Pancreas (tissue), 10 donors: ENCODE measurements around the gene ZEB2. TPM values are rescaled to one million over a fixed set of nuclear protein-coding genes. Genes with fewer than 3 reads are reported as not detected.

Source experiments
- ATAC-seq, 4 donors: fragments of 200-7000 bp; cut with Tn5 transposase; one replicate each; pipeline versions ENCODE4 v1.8.0 to v1.9.1; 2020; ENCODE audit warnings: mild to moderate bottlenecking in 4 of 4, moderate library complexity in 4 of 4
- DNase-seq, 6 donors: peaks; one replicate each; pipeline ENCODE4 v3.0.0-alpha.2; 2020
- FAIRE-seq: peaks from 2 replicates; lab custom pipeline; 2012; peaks lifted over from hg19 to GRCh38; lab: Jason Lieb, UNC
- H3K27ac ChIP-seq, 4 donors: fragments of 200-600 bp; sonication (generic); 1 replicate in 3 of 4; 2 replicates in 1 of 4; pipeline versions ENCODE4 v1.5.0 to v1.8.0; 2020
- H3K27me3 ChIP-seq, 4 donors: fragments of 200-600 bp; one replicate each; pipeline ENCODE4 v1.8.0; 2021
- H3K36me3 ChIP-seq, 3 donors: fragments of 200-600 bp; sonication (generic) in 1 of 3; one replicate each; pipeline versions ENCODE4 v1.5.0 to v1.8.0; 2020 to 2021
- H3K4me1 ChIP-seq, 3 donors: fragments of 200-600 bp; one replicate each; pipeline ENCODE4 v1.8.0; 2021
- H3K4me3 ChIP-seq, 4 donors: fragments of 200-600 bp; sonication (generic) in 2 of 4; one replicate each; pipeline versions ENCODE4 v1.5.0 to v1.8.0; 2020 to 2021
- H3K9me3 ChIP-seq, 4 donors: fragments of 200-600 bp; one replicate each; pipeline ENCODE4 v1.8.0; 2021
- CTCF ChIP-seq, 4 donors: fragments of 200-600 bp; sonication (generic) in 3 of 4; IDR thresholded peaks; one replicate each; pipeline versions ENCODE4 v1.5.0 to v1.8.0; 2021; ENCODE audit warnings: antibody characterized with exemption in 4 of 4
- WGBS, 2 donors: extraction: QIAGEN DNeasy Blood & Tissue Kit; methylation state at CpG; one replicate each; pipeline ENCODE4 v1.1.7; 2013; 5-methylcytosine and 5-hydroxymethylcytosine counted together
- intact Hi-C, 3 donors: fragments of 100-400 bp; cut with DNase I; formaldehyde crosslinking; loops; one replicate each; pipeline versions ENCODE4 v1.11.1 to v1.14.2; 2022
- polyA plus RNA-seq, 2 donors: library from polyadenylated mRNA; stranded (reverse); fragments of 200-250 nt; gene quantifications; one replicate each; pipeline ENCODE4 v1.2.3, GENCODE V29; 2013
- total RNA-seq, 6 donors: library from RNA; stranded (reverse); fragmentation: NEBNext Ultra II Directional in 4 of 6; extraction: Animal tissue kit (Norgen Biotek cat#: 25700) in 4 of 6; gene quantifications; one replicate each; pipeline versions ENCODE4 v1.2.1 to v1.2.4, GENCODE V29; 2021 to 2023
- donor health status: healthy with polysubstance abuse.
- donor health status: DM: no; HTN: no; CAD: no; lungs with moderate emphysema.
- donor health status: DM: no; HTN: no; CAD: no.
- donor health status: control.
- donor health status: control.
- donor health status: Bipolar disorder and iron deficiency.
- donor health status: DM: yes; HTN: yes; CAD: no.
- donor health status: DM: no; HTN: no; CAD: no.
- donor health status: DM: no; HTN: no; CAD: no.
- donor health status: DM: yes; HTN: yes; CAD: no.

ZEB2 gene
- total and polyA plus RNA-seq, 8 donors: 3.8 to 38.6 (median 5.7) TPM

DNA sequence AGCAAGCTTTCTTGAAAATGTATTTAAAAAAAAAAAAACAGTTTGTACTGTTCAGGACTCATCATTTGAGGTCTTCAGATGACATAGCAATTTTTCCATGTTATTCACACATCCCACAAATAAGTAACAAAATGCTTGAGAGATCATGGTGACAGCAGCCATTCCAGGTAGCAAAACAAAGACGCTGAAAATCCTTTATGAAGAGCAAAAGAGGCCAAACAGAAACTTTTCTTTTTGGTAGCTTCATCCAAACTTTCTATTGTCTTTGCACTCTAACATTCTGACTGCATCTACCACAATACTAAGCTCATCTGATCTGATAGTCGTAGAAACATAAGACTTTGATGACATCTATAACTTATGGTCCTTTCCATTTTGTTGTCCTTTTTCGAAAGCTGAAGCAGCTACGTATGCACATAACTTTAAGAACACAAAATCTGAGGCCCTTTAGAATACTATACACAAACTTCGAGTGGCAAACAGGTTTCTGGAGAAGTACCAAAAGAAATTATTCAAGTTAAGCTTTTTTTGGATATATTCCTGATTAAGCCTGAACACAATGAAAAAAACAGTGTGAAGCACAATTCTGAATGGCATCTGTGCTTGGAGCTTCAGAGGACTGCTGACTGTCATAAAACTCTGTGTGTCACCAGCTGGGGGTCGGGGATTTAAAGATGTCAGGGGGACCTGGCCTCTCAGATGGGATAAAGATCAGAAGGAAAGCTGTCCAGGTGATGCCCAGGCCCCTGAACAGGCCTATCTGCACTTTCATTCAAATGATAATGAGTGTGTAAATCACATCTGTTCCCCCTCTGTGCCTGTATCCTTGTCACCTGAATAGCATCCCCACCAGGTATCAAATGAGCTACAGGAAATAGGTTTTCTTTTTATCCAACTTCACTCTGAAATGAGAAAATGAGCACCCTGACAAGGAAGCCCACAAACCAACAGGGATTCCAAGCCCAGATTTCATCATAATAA, 75.8 kb downstream of the ZEB2 start:
- FAIRE-seq: no peak

DNA sequence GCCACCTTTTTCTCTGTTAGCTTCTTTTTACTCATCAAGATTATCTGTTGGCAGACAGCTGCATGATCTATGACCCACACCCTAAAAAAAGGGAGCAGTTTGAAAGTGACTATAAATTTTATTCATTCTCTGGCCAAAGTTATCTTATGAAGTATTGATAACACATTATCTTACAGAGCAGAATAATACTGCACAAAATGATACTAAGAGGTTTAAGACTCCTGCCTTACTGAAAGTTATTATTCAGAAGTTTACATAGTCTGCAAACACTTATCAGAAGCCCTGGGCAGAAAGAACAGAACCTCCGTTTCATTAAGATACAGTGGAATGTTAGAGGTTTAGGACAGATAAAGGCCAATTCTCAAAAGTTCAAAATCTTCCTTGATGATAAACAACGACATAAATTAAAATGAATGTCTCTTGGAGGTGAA, 78.2 kb downstream of the ZEB2 start:
- no peak for TF ChIP-seq CTCF (IDR thresholded peaks at IDR 0.05)
- H3K4me3 ChIP-seq: no peak overlapping the region
- H3K9me3 ChIP-seq: no peaks in the 10 kb centered on the region
- DNase-seq (no peak), ATAC-seq (no peak), FAIRE-seq (no peak)
- H3K27me3 ChIP-seq: no peaks in the 10 kb centered on the region
- intact Hi-C loops: no loop called here
- H3K27ac ChIP-seq: no peak overlapping the region
- WGBS, 2 donors: 46 to 63% methylated on average over 2 of the region's 2 CpGs
- H3K36me3 ChIP-seq: no peaks in the 10 kb centered on the region
- H3K4me1 ChIP-seq: no peaks in the 10 kb centered on the region

More for the DNA sequence above, 75.8 kb downstream of the ZEB2 start:
- no peak overlapping the region for H3K4me3 ChIP-seq
- intact Hi-C loops: no loop called here
- no peaks in the 10 kb centered on the region for H3K36me3 ChIP-seq
- ATAC-seq: no peak
- H3K9me3 ChIP-seq: no peaks in the 10 kb centered on the region
- WGBS, 2 donors: 75 to 79% methylated on average over 6 of the region's 6 CpGs
- no peak overlapping the region for H3K27ac ChIP-seq
- DNase-seq: no peak
- H3K27me3 ChIP-seq: no peaks in the 10 kb centered on the region
- no peaks in the 10 kb centered on the region for H3K4me1 ChIP-seq
- TF ChIP-seq CTCF (IDR thresholded peaks at IDR 0.05): no peak

DNA sequence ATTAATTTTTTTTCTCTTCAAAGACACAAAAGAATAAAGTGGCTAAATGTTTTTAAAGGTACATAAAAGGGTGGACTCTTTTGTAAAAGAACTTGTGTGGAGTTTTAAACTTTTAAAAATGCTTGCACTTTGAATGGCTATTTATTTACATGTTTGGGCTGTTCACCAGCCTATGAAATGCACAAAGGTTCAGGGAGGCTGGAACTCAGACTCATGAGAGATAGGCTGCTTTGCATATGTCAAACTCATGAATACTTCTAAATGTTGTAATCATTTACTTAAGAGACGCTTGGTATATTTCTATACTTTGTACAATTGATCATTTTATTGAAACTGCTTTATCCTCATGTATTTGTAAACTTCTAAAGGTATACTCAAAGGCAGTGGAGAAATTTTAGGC, 79.9 kb downstream of the ZEB2 start:
- H3K27me3 ChIP-seq: no peaks in the 10 kb centered on the region
- ATAC-seq (no peak), FAIRE-seq (no peak), DNase-seq (no peak)
- intact Hi-C loops: no loop called here
- no peaks in the 10 kb centered on the region for H3K4me1 ChIP-seq
- H3K27ac ChIP-seq: no peak overlapping the region
- no peak for TF ChIP-seq CTCF (IDR thresholded peaks at IDR 0.05)
- no peaks in the 10 kb centered on the region for H3K9me3 ChIP-seq
- no peaks in the 10 kb centered on the region for H3K36me3 ChIP-seq
- no peak overlapping the region for H3K4me3 ChIP-seq
- 83 to 86% methylated on average over 1 of the region's 1 CpG for WGBS, 2 donors

- no peaks in the 10 kb centered on the region for H3K4me1 ChIP-seq
These were observed 80.9 kb downstream of the ZEB2 start for GRCh38 chr2:144438801-144439631.

More at GRCh38 chr2:144438801-144439631, 80.9 kb downstream of the ZEB2 start:
- no peaks in the 10 kb centered on the region for H3K9me3 ChIP-seq
- H3K27ac ChIP-seq: no peak overlapping the region
- ATAC-seq: no peak
- TF ChIP-seq CTCF (IDR thresholded peaks at IDR 0.05): no peak
- FAIRE-seq: no peak
- H3K36me3 ChIP-seq: no peaks in the 10 kb centered on the region
- H3K27me3 ChIP-seq: no peaks in the 10 kb centered on the region
- no peak for DNase-seq
- intact Hi-C loops: no loop called here
- H3K4me3 ChIP-seq: no peak overlapping the region
- 89 to 90% methylated on average over 8 of the region's 8 CpGs for WGBS, 2 donors
